Measurements from ENCODE around the gene MAGOH.

Gene MAGOH

GRCh38 chr1:53271446-53272090, 33.2 kb upstream of the MAGOH start:
- DNase-seq (ENCODE audit: low spot score) (no peak), FAIRE-seq (no peak)

- DNase-seq (ENCODE audit: low spot score) (no peak), FAIRE-seq (no peak)
Observed at GRCh38 chr1:53270873-53271272, 32.6 kb upstream of the MAGOH start.

- FAIRE-seq (no peak), DNase-seq (ENCODE audit: low spot score) (no peak)
Observed at GRCh38 chr1:53270107-53270506, 31.8 kb upstream of the MAGOH start.

- FAIRE-seq (no peak), DNase-seq (ENCODE audit: low spot score) (no peak)
Observed at GRCh38 chr1:53267761-53268160, 29.4 kb upstream of the MAGOH start.

GRCh38 chr1:53266038-53266437, 27.7 kb upstream of the MAGOH start:
- DNase-seq (ENCODE audit: low spot score) (no peak), FAIRE-seq (no peak)

GRCh38 chr1:53265581-53265980, 27.3 kb upstream of the MAGOH start:
- no peak for FAIRE-seq
- DNase-seq (ENCODE audit: low spot score), result no peak

- DNase-seq (ENCODE audit: low spot score) (no peak), FAIRE-seq (no peak)
Observed at GRCh38 chr1:53264048-53264447, 25.7 kb upstream of the MAGOH start.

GRCh38 chr1:53262000-53262399, 23.7 kb upstream of the MAGOH start:
- FAIRE-seq, result no peak
- DNase-seq (ENCODE audit: low spot score), result no peak

- DNase-seq (ENCODE audit: low spot score), result no peak
- no peak for FAIRE-seq
Observed at GRCh38 chr1:53260631-53261247, 22.4 kb upstream of the MAGOH start.

- DNase-seq (ENCODE audit: low spot score) (no peak), FAIRE-seq (no peak)
Observed at GRCh38 chr1:53259932-53260331, 21.6 kb upstream of the MAGOH start.

- DNase-seq (ENCODE audit: low spot score) (no peak), FAIRE-seq (no peak)
Observed at GRCh38 chr1:53258216-53258615, 19.9 kb upstream of the MAGOH start.

- no peak for DNase-seq (ENCODE audit: low spot score)
- no peak for FAIRE-seq
Observed at GRCh38 chr1:53257454-53258081, 19.2 kb upstream of the MAGOH start.

- FAIRE-seq, result no peak
Observed at GRCh38 chr1:53256511-53257453, 18.5 kb upstream of the MAGOH start.

GRCh38 chr1:53255031-53255430, 16.7 kb upstream of the MAGOH start:
- DNase-seq (ENCODE audit: low spot score), result no peak
- no peak for FAIRE-seq

More at GRCh38 chr1:53256511-53257453, 18.5 kb upstream of the MAGOH start:
- no peak for DNase-seq (ENCODE audit: low spot score)

- no peak for DNase-seq (ENCODE audit: low spot score)
- FAIRE-seq, result no peak
Observed at GRCh38 chr1:53254011-53254640, 15.8 kb upstream of the MAGOH start.

- FAIRE-seq, result no peak
- DNase-seq (ENCODE audit: low spot score), result no peak
Observed at GRCh38 chr1:53250325-53250724, 12.0 kb upstream of the MAGOH start.

- FAIRE-seq (no peak), DNase-seq (ENCODE audit: low spot score) (no peak)
Observed at GRCh38 chr1:53249706-53250105, 11.4 kb upstream of the MAGOH start.

GRCh38 chr1:53246261-53247134, 8.2 kb upstream of the MAGOH start:
- FAIRE-seq, result no peak
- DNase-seq (ENCODE audit: low spot score), result peak; percentile 31

- FAIRE-seq (no peak), DNase-seq (ENCODE audit: low spot score) (no peak)
Observed at GRCh38 chr1:53244141-53244540, 5.8 kb upstream of the MAGOH start.

- FAIRE-seq (no peak), DNase-seq (ENCODE audit: low spot score) (no peak)
Observed at GRCh38 chr1:53242381-53242780, 4.1 kb upstream of the MAGOH start.

All from RCC 7860 (cell line).